ENCODE results near the gene SH3BGRL. TPM values are rescaled to one million over a fixed set of nuclear protein-coding genes. Genes with fewer than 3 reads are reported as not detected.
"Not testable (repeated sequence)": the region's sequence is repeated elsewhere in the genome, so short reads cannot be mapped to it uniquely, and the experiment has no call there.

Gene SH3BGRL
- polyA plus RNA-seq, 1 experiment, result 276 TPM

- ChIA-PET CTCF (no interaction called here), POLR2A (no interaction called here)
- Histone ChIP-seq H3K27ac (ENCODE audit: low read depth, low read length) (no peak overlapping the region), H3K4me3 (ENCODE audit: low read depth, low read length) (no peak overlapping the region), H3K27me3 (ENCODE audit: control insufficient read depth, insufficient read depth, low read length) (no peaks in the 10 kb centered on the region), H3K9me3 (ENCODE audit: control insufficient read depth, insufficient read depth, low read length) (no peaks in the 10 kb centered on the region)
- no peak for TF ChIP-seq CTCF (IDR thresholded peaks at IDR 0.05; ENCODE audit: low read depth, low read length)
- no peak for DNase-seq (ENCODE audit: low read depth, low spot score)
These were observed 137.0 kb downstream of the SH3BGRL start for GRCh38 chrX:81338924-81339323.

- H3K27me3 ChIP-seq (ENCODE audit: control insufficient read depth, insufficient read depth, low read length); DNase-seq (ENCODE audit: low read depth, low spot score); H3K27ac ChIP-seq (ENCODE audit: low read depth, low read length); H3K9me3 ChIP-seq (ENCODE audit: control insufficient read depth, insufficient read depth, low read length); CTCF ChIA-PET; H3K4me3 ChIP-seq (ENCODE audit: low read depth, low read length); POLR2A ChIA-PET: not testable (repeated sequence)
These were observed 143.4 kb downstream of the SH3BGRL start for GRCh38 chrX:81345296-81345695.

Other genes with a start within 250 kb of the SH3BGRL start
- 3.6 and 3.7 TPM in 2 replicates for gene HMGN5, start 189 bp upstream of the SH3BGRL start, polyA plus RNA-seq (2011; rRNA removed)